C1 segment of cervical spinal cord (tissue), 14 donors: ENCODE results near the gene SULT1C2.
A peak's percentile ranks its signal among the peaks of the same experiment; 100 is the strongest.

Experiments
- DNase-seq, 14 donors: peaks; one replicate each; lab custom pipeline; 2025; lab: John Stamatoyannopoulos, UW

The SULT1C2 gene

DNA sequence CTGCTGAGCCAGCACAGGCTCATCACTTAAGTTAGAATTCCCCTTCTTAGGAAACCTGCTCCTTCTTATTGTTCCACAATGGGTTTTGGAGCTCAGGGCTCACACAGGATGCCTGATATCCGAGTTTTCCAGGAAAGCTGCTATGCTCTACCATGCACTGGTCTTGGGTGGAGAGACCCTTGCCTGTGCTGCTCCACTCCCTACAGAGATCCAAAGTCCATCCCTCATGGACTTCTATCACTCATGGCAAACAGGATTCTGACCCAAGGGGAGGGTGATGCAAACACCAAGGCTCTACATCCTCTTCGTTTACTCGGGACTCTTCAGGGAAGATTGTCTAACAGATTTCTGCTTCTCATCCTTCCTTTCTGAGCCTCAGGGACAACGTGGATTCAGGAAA, 5.2 kb downstream of the SULT1C2 start:
- no peak for DNase-seq

DNA sequence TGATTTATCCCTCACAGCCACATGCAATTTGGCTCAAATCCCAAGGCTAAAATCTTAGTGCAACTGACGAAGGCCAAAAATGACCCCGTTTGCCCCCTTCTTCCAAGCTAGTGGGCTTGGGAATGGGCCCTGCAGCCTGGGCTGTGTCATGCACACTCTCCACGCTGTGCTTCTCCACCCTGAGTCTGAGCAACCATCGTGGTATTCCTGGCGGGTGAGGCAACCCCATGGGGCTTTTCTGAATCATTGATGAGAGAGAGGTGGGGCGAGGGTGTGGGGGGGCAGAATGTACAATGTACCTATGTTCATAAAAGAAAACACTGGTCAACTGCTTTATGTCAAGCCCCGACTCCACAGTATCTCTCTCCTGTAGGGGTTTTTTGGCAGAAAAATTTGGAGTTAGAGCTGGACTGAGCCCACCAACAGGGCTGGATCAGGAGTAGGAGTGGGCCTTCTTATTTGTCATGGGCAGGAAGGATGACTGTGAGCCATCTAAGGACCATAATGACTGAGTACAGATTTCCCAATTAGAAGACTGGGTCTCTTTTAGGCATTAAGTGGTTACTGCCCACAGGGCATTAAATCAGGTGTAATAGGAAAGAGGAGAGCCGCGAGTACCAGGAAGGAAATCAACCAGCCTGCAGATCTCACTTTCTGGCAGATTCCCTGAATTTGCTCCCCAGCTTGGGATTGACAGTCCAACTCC, 8.9 kb downstream of the SULT1C2 start:
- DNase-seq: no peak

DNA sequence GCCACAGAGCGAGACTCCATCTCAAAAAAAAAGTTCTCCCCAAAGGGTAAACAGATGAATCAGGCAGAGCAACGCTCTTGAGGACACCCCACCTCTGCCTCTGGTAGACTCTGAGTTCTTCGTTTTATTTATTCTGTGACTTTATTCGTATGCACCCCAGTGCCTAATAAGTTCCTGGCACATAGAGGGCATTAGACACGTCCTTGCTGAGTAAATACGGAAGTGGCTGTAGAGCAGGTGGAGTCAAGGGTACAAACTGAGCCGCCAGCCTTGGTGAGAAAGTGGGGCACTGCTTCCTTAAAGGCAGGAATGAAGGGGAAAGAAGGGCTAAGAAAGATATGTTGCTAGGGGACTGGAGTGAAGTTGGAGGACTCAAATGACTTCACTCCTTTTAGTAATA, 12.9 kb downstream of the SULT1C2 start:
- DNase-seq: no peak

DNA sequence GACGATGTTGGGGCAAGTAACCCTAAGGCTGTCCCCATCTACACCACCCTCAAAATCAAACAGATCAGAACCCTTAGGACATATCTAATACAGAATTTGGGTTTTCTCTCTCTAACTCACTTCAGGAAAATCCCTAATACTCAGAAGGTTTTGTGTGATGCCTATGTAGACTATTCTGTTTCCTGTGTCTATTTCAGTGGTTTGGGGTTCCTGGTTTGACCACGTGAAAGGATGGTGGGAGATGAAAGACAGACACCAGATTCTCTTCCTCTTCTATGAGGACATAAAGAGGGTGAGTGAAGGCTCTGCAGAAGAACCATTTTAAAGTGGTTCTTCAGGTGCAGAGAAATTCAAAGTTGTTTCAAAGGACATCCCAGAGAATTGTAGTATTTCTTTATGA, 16.3 kb downstream of the SULT1C2 start:
- DNase-seq: no peak

DNA sequence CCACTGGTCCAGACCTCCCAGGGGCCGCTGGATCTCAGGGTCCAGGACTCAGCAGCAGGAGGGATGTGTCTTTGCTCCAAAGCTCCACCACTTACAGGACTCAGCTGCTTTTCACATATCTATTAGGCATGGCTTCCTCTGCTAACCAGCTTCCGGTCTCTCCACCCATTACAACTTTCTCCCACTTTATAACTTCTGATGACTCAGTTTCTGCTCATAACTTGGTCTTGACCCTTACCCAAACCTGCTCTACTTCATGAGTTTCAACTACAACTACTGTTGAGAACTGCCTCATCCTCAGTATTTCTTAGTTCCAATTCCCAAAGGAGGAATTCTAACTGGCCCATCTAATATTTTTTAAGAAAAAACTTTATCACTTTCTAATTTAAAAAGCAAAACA, 17.2 kb downstream of the SULT1C2 start:
- no peak for DNase-seq

DNA sequence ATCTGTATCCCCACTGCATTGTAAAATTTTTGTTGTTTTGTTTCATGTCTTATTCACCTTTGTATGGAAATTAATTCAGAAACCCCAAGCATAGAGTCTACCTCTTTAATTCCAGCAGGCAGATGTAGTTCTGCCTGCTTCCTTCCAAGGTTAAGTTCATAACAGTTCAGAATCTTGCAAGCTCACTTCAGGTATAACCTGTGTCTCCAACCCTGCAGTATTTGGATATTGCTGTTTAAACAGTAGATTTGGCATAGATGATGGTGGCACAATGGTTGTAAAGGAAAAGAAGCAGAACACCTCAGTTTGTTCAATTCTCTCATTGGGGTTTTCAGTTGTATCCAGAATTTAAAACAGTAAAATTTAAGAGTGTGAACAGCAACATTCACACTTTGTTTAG, 21.2 kb downstream of the SULT1C2 start:
- no peak for DNase-seq

DNA sequence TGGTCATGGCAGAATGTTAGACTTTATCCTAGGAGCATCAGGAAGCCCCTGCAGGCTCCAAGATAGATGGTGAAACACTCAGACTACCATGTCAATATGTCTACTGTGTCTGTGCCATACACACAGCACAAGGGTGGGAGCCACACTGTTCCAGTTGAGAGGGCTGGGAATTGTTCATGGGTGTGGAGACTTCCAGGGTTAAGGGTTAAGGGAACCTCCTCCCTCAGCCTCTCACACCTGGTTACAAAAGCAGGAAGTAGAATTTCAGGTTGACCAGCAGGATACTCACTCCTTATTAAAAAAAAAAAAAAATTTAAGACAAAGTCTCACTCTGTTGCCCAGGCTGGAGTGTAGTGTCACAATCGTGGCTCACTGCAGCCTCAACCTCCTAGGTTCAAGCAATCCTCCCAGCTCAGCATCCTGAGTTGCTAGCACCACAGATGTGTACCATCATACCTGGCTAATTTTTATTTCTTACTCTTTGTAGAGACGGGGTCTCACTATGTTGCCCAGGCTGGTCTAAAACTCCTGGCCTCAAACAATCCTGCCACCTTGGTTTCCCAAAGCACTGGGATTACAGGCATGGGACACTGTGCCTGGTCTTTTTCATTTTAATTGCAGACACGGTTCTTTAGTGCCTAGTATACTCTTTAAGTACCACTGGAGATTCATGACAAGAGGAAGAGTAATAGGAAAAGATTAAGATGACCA, 26.0 kb downstream of the SULT1C2 start:
- no peak for DNase-seq

DNA sequence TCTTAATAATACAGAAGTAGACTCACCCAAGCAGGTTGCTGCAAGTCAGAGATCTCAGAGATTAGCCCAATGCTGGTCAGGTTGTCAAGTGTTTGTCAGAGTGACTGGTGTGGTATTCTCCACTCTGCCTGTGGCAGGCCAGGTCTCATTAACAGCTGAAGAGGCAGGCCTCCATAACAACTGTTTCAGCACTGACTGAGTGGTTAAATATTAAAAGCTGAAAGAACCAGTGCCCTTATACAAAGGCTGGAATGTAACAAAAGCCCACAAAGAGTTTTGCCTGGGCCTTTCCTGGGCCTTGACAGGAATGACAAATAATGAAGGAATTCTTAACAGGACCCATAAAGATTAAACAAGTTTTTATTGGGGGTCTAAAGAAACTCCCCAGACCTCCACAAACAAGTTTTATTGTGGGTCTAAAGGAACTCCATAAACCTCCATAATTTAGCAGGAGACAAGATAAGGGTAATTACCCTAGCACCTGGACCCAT, 26.8 kb downstream of the SULT1C2 start:
- DNase-seq: no peak

DNA sequence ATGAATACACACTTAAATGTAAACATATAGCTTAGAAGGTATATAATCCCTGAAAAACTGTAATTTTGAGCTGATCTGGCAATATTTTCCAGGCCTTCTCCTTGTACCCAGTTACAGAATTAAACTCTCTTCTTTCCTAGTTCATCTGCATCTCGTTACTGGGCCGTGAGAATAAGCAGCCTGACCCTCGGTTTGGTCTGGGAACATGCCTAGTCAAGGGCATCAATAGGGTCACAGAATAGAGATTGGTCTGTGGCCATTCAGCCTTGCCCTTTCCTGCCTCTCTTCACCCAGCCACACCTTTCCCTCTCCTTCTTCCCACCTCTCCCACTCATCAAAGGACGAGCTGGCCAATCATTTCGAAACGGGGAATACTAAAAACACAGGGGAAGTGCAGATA, 27.3 kb downstream of the SULT1C2 start:
- DNase-seq: no peak

DNA sequence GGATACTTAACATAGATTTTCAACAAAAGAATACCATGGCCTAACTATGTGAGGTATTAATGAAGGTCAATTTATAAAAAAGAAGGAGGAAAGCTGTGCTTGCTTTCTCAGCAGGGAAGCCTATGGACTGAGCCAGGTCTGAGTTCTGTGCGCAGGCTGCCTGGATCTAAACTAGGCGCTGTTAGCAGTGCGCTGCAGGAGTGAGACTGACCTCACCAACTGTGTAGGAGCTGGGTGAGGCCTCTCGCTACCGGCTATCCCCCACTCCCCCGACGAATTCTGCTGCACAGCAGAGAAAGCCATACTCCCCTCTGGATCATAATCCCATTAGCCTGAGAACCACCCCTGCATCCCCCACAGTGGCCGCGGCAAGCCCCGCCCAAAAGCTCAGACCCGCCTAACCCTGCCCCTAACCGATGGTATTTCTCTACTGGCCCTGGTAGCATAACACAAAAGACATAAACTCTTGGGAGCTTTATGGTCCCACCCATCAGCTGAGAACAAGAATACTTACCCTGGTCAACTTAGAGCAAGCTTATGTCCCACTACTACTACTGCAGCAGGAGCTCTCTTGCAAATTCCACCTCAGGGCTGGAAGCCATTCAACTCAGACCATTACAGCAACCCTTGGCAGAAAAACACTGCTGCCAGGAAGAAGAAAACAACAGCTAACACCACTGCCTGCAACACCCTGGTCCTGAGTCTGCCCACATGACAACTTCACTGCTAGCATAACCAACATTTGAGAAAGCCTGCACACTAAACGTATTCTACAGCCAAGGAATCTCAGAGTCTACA, 28.0 kb downstream of the SULT1C2 start:
- peak in 1 of 14 donors; percentile 5 for DNase-seq

DNA sequence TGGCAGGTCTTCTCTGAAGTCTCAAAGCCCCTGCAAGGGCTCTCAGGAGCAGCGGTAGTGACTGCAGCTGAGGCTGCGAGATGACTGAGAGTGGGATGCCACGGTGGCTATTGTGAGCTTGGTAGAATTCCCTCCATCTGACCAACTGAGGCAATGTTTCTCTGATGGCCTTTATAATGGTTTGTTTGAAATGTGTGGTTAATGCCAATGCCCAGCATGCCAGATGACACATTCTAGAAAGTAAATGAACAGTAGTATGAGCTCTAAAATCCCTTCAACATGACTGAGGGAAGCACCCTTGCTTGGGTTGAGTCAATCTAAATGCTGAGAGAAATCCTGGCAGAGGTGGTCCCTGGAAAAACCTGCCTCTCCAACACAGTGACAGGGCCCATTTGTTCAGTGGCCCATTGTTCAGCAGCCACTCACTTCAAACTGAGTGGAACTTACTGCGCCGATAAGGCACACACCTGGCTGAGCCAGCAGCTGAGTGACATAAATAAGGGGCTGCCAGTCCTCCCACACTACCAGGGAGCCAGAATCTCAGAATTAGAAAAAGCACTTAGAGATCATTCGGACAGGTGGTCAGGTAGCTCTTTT, 31.7 kb downstream of the SULT1C2 start:
- no peak for DNase-seq

DNA sequence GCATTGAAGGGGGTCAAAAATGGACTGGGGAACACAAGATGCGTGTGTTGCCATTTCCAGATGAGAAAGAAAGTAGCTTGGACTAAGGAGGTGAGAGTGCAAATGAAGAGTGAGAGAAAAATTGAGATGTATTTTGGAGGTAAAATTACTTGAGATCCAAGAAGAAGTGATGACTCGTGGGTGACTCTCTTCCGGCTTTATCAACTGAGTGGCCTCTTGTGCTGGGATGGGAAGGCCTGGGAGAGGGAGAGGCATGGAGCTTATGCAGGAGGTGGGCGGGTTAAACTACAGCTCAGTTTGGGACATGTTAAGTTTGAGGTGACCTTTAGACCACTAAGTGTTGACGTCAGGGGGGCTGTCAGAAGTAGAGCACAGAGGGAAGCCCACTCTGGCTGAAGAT, 34.9 kb downstream of the SULT1C2 start:
- no peak for DNase-seq

DNA sequence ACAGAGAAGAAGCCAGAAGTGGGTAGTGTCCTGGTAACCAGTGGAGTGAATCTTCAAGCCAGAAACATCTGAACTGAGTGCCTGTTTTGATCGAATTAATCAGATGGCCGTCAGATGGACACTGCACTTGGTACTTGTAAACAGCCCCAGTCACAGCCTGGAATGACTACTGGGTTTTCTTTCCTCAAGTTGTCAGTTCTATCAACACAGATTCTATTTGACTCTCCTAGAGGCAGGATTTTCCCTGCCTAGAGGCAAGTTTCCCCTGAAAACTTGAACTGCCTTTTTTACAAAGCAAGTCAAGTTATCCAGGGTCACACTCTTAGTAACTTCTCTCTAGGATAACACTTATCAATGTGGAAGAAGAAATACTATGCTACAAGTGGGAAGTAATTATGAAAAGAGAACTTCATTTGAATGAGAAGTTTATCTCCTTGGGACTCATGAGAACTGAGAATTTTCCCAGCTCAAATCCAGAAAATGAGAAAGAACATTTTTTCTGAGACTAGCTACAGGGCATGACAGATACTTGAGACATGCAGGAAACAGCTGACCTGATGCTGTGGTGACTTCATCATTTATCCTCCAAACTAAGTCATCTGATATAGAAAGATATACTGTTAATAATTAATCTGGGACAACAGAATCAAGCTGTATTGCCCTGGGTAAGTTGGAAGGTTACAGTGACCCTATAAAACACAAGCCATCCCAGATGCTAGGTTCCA, 36.0 kb downstream of the SULT1C2 start:
- DNase-seq: no peak

DNA sequence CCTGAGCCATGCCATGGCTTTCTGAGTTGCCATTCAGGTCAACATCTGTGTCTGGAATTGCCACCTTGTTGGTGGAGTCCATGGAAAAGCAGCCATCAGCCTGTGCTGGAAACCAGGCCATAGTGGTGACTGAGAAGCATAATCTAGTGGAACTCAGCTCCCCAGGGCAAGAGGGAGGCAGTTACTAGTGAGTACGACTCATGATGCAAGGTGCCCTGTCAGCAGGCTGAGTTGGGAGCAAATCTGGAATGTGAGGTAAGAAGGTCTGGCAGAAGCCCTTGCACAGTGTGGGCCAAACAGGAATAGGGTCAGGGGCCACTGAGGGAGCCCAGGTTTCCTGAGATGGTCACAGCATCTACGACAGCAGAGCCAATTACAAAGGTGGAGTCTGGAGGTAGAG, 37.1 kb downstream of the SULT1C2 start:
- no peak for DNase-seq

DNA sequence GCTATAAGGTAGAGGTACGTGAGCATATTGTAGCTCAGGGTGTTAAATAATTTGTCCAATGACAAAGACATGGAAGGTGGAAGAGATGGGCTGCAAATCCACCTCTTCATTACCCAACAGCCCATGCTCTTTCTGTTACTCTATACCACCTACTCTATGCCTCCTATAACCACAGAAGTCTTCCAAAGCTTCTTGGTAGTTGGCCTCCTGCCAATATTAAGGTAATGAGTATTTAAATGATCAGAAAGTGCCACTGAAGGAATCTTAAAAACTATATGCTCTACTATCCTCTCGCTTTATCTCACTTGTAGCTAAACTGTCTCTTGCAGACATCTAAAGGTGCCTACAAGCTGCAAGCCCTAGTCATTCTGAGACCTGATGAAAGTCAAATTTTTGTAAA, 41.1 kb downstream of the SULT1C2 start:
- no peak for DNase-seq

DNA sequence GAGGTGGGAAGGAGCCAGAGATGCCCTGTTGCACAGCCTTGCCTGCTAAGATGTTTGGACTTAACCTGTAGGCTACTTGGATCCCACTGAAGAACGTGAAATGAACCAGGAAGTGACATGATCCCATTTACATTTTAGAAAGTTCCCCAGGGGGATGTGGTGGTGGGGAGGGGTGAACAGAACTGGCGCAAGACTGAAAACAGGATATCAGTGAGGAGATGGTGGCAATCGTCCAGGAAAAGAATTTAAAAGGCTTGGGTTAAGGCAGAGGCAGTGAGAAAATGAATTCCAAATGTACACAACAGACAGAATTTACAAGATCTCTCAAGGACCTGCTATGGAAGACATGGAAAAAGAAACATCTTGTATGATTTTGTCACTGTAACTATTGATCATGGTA, 42.3 kb downstream of the SULT1C2 start:
- no peak for DNase-seq

DNA sequence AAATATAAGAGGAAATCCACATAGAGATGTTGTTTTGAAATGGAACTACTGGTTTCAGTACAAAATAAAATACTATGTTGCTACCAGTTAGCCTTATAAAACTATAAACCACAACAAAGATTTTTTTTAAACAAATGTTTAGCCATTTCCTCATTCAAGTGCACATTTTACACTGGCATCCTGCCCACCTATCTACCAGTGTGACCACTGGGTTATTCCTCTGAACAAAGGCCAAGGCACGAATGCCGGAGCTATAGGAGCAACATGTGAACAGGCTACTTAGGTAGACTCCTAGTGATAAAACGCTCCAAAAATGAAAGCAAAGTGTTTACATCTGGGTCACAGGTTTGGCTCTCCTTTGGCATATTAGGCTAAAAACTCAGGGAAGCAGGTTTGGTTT, 57.3 kb downstream of the SULT1C2 start:
- no peak for DNase-seq

DNA sequence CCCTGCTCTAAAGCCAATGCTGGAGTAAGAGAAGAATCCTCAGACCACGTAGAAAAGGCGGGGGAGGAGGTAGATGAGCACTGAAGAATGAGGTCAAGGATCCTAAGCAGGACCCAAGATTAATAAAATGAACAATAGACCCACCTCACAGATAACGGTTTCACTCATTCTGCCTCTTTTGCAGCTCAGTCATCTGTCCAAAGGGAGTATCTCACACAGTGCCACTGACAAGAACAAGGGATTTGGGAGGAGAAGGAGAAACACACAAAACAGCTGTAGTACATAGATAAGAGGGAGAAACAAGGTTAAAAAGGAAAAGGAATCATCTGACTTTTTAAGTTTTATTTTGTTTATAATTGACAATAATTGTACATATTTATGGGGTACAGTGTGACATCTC, 58.1 kb downstream of the SULT1C2 start:
- no peak for DNase-seq

DNA sequence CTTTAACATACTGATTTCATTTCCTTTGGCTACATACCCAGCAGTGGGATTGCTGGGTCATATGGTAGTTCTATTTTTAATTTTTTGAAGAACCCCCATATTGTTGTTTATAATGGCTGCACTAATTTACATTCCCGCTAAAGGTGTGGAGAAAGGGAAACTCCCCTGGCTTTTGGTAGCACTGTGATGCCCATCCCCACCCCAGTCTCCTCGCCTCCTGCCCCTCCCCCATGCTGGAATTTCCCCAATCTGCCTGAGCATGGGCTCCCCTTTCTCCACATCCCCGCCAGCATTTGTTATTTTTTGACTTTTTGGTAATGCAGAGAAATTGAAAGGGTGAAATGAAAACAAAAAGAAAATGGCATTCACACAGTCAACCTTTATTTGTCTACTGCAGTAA, 59.1 kb downstream of the SULT1C2 start:
- DNase-seq: no peak

DNA sequence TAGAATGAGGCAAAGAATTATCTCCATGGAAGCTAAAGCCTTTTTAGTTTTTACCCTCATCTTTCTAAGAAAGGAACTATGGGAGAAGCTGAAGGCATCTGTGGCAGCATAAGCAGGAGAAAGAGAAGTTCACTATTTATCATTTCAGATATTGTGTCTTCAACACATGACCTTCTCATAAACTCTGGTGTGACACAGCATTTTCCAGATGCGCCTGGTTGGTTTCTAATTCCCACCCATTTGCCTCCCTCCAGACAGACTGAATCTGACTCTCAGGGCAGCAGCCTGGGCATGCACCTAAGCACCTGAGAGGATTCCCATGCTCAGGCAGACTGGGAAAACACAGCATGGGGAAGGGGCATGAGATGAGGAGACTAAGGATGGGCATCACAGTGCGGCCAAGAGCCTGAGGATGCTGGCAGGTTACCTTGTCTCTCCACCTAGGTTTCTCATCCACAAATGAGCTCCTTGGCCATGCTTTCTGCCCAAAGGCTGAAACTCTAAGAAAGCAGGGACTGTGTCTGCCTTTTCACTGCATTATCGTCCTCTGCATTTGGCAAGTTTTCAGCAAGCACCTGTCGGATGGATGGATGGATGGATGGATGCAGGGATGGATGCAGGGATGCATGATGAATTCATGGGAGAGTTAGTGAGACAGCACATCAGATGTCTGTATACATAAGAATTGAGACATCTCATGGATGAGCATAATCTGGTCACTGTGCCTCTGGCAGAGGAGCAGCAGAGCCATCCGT, 60.3 kb downstream of the SULT1C2 start:
- no peak for DNase-seq

DNA sequence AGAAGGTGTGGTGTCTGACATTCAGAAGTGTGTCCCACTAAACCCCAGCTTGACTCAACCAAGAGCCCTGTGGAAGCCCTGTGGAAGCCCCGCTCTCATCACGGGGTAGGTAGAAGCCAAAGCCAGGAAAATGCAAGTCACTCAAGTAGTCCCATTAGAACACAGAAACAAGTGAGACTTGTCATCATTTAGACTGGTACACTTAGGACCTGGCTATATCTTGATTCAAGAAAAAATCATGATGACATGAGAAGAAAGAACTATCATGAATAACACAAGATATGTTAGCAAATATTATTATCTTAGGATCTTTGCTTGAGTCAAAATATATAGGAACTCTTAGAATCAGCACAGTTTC, 60.9 kb downstream of the SULT1C2 start:
- no peak for DNase-seq
